Measurements from ENCODE around the gene ARHGAP45.

Gene ARHGAP45

GRCh38 chr19:1063030-1063908 is 3.7 kb upstream of the ARHGAP45 start:
- DNase-seq = peak; percentile 40
- H3K36me3 ChIP-seq = peaks cover 40% of the 10 kb centered on the region
- no peak for TF ChIP-seq CTCF (IDR thresholded peaks at IDR 0.05; ENCODE audit: low read depth, low read length)
- no peak overlapping the region for H3K27ac ChIP-seq
- H3K4me3 ChIP-seq (ENCODE audit: low read depth, low read length) = no peak overlapping the region
- no peaks in the 10 kb centered on the region for H3K27me3 ChIP-seq (ENCODE audit: insufficient read depth, low read depth, severe bottlenecking)
- peaks cover 9% of the 10 kb centered on the region for H3K9me3 ChIP-seq (ENCODE audit: severe bottlenecking)

GRCh38 chr19:1063909-1064660 is 2.9 kb upstream of the ARHGAP45 start:
- TF ChIP-seq CTCF (IDR thresholded peaks at IDR 0.05; ENCODE audit: low read depth, low read length) = no peak
- no peak overlapping the region for H3K4me3 ChIP-seq (ENCODE audit: low read depth, low read length)
- H3K9me3 ChIP-seq (ENCODE audit: severe bottlenecking) = peaks cover 2% of the 10 kb centered on the region
- no peak overlapping the region for H3K27ac ChIP-seq
- peaks cover 33% of the 10 kb centered on the region for H3K36me3 ChIP-seq
- DNase-seq = no peak
- no peaks in the 10 kb centered on the region for H3K27me3 ChIP-seq (ENCODE audit: insufficient read depth, low read depth, severe bottlenecking)

GRCh38 chr19:1064661-1065605 is 2.0 kb upstream of the ARHGAP45 start:
- no peak for TF ChIP-seq CTCF (IDR thresholded peaks at IDR 0.05; ENCODE audit: low read depth, low read length)
- Histone ChIP-seq H3K27ac (no peak overlapping the region), H3K4me3 (ENCODE audit: low read depth, low read length) (no peak overlapping the region), H3K27me3 (ENCODE audit: insufficient read depth, low read depth, severe bottlenecking) (no peaks in the 10 kb centered on the region), H3K36me3 (peaks cover 25% of the 10 kb centered on the region), H3K9me3 (ENCODE audit: severe bottlenecking) (peaks cover 2% of the 10 kb centered on the region)
- no peak for DNase-seq

- Histone ChIP-seq H3K27me3 (ENCODE audit: insufficient read depth, low read depth, severe bottlenecking) (no peaks in the 10 kb centered on the region), H3K9me3 (ENCODE audit: severe bottlenecking) (peaks cover 2% of the 10 kb centered on the region), H3K36me3 (peaks cover 19% of the 10 kb centered on the region), H3K27ac (no peak overlapping the region), H3K4me3 (ENCODE audit: low read depth, low read length) (no peak overlapping the region)
- DNase-seq = no peak
- no peak for TF ChIP-seq CTCF (IDR thresholded peaks at IDR 0.05; ENCODE audit: low read depth, low read length)
Measured at GRCh38 chr19:1065606-1066109, 1.3 kb upstream of the ARHGAP45 start.

GRCh38 chr19:1066251-1066747 is 668 bp upstream of the ARHGAP45 start:
- Histone ChIP-seq H3K27ac (no peak overlapping the region), H3K4me3 (ENCODE audit: low read depth, low read length) (peak overlapping the region; percentile 63; the same call in 1 of the 2 replicates)

More at GRCh38 chr19:1066251-1066747, 668 bp upstream of the ARHGAP45 start:
- H3K36me3 ChIP-seq = peaks cover 16% of the 10 kb centered on the region
- peaks cover 2% of the 10 kb centered on the region for H3K9me3 ChIP-seq (ENCODE audit: severe bottlenecking)
- no peaks in the 10 kb centered on the region for H3K27me3 ChIP-seq (ENCODE audit: insufficient read depth, low read depth, severe bottlenecking)
- no peak for TF ChIP-seq CTCF (IDR thresholded peaks at IDR 0.05; ENCODE audit: low read depth, low read length)
- DNase-seq = no peak

All from WERI-Rb-1 (cell line).